Measurements from ENCODE around the gene SIRT4.
"Not testable (repeated sequence)": the region's sequence is repeated elsewhere in the genome, so short reads cannot be mapped to it uniquely, and the experiment has no call there.

SIRT4 gene

DNA sequence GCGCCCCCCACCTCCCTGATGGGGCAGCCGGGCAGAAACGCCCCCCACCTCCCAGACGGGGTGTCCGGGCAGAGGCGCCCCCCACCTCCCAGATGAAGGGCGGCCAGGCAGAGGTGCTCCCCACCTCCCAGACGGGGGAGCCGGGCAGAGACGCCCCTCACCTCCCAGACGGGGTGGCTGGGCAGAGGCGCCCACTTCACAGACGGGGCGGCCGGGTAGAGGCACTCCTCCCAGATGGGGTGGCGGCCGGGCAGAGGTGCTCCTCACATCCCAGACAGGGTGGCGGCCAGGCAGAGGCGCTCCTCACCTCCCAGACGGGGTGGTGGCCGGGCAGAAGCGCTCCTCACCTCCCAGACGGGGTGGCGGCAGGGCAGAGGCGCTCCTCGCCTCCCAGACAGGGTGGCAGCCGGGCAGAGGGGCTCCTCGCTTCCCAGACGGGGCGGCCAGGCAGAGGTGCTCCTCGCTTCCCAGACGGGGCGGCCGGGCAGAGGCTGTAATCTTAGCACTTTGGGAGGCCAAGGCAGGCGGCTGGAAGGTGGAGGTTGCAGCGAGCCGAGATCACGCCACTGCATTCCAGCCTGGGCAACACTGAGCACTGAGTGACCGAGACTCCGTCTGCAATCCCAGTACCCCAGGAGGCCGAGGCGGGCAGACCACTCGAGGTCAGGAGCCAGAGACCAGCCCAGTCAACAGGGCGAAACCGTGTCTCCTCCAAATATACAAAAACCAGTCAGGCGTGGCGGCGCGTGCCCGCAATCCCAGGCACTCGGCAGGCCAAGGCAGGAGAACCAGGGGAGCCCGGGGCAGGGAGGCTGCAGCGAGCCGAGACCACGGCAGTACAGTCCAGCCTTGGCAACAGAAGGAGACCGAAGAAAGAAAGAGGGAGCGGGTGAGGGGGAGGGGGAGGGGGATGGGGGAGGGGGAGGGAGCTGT, 23.7 kb upstream of the SIRT4 start:
- no peak for DNase-seq (ENCODE audit: low read depth)

DNA sequence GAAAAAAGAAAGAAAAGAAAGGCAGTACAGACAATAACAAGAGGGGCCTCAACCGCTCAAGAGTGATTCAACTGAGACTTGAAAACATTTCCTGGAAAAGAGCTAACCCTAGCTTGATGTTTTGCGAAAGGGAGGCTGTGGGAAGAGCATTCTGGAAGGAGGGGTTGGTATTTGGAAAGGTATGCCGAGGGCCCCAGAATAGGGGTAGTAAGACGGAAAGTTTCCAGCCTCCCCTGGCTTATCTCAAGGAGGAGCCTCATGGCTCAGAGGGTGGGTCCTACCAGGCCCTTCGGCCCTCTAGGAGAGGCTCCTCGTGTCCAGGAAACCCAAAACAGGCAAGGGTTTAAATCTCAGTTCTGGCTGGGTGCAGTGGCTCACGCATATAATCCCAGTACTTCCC, 18.8 kb upstream of the SIRT4 start:
- no peak for DNase-seq (ENCODE audit: low read depth)

DNA sequence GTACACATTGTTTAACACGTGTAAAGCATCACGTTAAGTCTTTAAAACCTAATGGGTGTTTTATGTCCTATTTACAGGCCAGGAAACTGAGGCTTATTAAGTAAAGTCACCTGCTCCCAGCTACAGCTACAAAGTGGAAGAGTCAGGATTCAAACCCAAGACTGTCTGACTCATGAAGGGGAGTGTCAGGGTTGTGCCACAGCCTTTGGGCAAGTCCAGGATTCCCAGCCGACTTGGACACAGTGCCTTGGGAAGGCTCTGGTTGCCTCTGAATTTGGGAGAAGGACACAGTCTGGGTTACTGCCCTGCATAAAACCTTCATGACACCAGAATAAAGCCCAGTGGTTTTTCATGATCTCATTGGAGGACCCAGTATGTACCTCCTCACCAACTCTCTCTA, 17.7 kb upstream of the SIRT4 start:
- DNase-seq (ENCODE audit: low read depth): no peak

DNA sequence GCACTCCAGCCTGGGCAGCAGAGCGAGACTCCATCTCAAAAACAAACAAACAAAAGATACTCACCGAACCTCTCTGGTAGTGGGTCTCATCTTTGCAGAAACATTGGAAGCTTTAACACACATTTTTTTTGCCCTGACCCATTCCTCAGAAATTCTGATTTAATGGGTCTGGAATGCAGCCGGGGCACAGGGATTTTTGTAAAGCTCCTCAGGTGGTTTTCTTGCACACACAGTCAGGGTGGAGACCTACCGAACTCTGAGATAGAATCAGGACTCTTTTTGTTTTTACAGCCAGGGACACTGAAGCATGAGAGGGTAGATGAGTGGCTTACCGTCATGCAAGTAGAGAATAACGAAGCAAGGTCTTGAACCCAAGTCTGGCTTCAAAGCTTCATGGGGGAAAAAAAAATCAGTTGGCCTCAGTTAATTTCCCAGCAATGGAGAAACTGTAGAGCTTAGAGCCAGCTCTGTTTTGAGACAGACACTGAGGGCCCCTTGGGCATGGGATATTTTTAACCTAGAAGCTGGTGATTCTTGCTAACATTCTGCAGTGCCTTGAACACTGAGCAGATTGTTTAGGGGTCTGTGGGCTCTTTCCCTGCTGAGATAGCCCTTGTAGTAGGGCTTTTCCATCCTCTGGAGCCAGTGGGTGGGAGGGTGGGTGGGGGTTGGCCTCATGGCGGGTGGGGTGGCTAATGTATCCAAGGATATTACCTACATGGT, 15.2 kb upstream of the SIRT4 start:
- no peak for DNase-seq (ENCODE audit: low read depth)

DNA sequence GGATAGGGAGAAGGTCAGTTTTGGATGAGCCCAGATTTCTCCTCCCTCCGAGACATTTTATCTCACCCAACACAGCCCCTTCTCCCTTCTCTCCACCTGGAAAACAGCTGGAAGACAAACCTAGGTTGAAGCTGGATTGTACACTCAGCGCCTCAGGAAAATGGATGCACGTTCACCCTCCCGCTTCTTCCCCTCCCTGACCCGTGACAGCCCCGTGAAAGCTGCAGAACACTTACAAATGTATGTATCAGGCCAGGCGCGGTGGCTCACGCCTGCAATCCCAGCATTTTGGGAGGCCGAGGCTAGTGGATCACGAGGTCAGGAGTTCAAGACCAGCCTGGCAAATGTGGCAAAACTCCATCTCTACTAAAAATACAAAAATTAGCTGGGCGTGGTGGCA, 14.6 kb upstream of the SIRT4 start:
- DNase-seq (ENCODE audit: low read depth): no peak

DNA sequence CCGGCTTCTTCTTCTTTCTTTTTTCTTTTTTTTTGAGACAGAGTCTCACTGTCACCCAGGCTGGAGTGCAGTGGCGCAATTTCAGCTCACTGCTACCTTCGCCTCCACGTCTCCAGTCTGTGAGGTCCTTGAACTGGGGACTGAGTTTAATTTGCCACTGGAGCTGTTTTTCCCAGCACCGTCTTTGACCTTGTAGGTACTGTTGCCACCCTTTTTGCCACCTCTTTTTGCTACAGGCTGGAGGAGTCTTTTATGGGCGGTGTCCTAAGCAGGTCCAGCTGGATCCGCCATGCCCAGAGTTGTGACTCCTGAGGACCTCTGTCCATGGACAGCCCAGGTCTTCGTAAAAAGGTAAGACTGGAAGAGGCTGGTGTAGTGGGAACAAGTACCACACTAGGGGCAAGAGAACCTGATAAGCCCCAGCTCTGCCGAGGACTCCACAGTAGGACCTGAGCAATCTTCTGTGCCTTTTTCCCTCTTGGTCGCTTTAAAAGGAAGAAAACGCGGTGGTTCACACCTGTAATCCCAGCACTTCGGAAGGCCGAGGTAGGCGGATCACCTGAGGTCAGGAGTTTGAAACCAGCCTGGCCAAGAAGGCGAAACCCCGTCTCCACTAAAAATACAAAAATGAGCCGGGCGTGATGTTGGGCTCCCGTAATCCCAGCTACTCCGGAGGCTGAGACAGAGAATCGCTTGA, 11.4 kb upstream of the SIRT4 start:
- no peak for DNase-seq (ENCODE audit: low read depth)

DNA sequence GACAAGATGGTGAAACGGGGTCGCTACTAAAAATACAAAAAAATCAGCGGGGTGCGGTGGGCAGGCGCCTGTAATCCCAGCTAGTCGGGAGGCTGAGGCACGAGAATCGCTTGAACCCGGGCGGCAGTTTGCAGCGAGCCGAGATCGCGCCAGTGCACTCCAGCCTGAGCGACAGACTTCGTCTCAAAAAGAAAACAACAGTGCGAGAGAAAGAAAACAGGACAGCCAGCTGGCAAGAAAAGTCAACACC, 9.8 kb upstream of the SIRT4 start:
- DNase-seq (ENCODE audit: low read depth): no peak

DNA sequence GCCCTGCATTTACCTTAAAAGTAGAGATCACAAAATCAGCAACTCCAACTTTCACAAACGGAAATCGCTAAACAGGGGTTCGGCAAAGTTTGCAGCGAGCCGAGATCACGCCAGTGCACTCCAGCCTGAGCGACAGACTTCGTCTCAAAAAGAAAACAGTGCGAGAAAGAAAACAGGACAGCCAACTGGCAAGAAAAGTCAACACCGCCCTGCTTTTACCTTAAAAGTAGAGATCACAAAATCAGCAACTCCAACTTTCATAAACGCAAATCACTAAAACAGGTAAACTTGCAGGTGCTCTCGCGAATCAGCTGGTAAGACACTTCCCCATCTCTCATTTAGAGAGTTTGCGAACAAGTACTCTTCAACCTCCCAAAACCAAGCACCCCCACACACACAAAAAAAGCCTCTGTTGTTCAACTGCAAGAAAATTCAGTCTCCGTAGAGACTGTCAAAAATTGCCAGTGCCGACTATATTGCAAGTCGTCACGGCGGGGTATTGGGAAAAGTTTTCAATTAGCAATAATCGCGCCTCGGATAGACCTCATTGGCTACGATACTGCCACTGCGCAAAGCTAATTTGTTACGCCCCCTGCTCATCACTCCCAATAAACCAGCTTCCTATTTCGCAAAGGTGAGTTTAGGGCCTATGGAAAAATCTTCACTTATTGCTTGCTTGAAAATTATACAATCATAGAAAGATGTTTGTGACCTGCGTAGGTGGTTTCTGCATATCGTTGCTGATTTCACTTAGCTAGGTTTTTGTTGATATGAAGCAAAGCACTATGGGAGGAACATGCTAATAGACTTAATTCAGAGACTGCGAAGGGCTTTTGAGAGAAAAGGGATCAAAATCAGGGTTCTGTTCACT, 9.2 kb upstream of the SIRT4 start, which contains the start of gene RNU4-1:
Gene RNU4-1, minus strand, starts transcription at position 577 of the 871 bp plus-strand sequence.
- DNase-seq (ENCODE audit: low read depth): peak; percentile 91

DNA sequence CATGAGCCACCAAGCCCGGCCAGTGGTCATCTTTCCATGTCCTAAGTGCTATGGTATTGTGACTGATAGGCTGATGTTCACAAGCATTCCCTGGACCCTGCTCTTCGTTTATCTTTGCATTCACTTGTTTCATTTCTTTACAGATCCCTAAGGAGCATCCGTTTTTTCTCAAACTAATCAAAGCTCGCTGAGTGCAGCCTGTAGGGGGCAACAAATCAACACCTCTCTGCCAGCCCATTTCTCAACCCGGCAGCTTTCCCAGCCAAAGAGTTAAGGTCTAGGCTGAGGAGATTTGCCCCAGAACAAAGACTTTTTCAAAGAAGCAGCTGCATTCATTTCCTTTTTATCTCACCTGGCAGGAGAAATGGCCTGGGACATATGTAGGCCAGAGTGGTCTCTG, 12.1 kb downstream of the SIRT4 start:
- no peak for DNase-seq (ENCODE audit: low read depth)

DNA sequence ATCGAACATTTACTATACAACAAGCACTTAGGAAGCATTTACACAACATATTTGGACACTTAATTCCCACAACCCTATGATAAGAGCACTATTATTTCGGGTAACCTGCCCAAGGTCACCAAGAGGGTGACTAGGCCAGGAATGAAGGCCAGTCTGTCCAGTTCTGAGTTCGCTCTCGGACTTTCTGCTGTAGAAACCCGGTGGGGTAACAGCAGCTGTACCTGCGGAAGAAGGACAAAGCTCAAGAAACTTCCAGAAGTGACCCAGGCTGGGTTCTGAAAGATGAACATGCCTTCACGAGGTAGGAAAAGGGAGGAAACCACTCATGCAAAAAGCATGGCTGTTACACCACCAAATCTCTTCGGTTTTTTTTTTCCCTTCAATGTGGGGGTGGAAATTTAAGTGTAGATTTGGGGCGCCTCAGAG, 14.7 kb downstream of the SIRT4 start:
- DNase-seq (ENCODE audit: low read depth): peak; percentile 4

DNA sequence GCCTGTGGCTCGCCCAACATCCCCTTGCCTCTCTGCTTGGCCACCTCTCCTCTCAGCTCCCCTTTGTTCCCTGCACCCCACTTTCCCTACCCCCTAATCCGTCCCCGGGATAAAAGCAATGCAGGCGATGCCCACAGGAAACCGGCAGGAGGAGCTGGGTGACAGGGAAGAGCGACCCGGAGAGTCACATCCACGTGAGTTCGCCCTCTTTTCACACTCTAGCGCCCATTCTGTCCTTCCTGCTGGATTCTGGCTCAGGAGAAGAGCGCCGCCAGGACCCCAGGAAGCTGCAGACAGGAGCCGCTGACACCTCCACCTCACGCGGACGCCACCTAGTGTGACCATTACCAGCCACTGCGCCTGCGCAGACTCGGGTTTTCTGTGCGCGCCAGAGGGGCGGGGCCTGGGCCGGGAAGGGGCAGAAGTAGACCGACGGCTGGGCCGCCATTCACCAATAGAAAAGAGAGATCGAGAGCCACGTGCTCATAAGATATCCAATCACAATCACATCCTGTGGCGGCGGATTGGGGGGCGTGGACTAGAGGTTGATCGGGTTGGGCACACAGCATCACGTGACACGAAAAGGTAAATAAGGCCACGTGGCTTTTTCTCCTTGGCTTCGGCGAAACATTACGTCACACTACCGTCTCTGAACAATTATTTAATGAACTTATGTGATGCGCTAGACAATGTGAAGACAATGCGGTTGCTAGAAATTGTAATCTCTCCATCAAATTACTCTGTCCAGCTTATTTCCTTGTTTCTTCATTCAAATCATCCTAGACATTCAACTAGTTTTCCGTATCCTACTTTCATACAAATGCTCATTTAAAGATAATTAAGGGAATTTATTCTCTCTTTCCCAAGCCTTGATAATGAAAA, 15.3 kb downstream of the SIRT4 start:
- peak; percentile 97 for DNase-seq (ENCODE audit: low read depth)

DNA sequence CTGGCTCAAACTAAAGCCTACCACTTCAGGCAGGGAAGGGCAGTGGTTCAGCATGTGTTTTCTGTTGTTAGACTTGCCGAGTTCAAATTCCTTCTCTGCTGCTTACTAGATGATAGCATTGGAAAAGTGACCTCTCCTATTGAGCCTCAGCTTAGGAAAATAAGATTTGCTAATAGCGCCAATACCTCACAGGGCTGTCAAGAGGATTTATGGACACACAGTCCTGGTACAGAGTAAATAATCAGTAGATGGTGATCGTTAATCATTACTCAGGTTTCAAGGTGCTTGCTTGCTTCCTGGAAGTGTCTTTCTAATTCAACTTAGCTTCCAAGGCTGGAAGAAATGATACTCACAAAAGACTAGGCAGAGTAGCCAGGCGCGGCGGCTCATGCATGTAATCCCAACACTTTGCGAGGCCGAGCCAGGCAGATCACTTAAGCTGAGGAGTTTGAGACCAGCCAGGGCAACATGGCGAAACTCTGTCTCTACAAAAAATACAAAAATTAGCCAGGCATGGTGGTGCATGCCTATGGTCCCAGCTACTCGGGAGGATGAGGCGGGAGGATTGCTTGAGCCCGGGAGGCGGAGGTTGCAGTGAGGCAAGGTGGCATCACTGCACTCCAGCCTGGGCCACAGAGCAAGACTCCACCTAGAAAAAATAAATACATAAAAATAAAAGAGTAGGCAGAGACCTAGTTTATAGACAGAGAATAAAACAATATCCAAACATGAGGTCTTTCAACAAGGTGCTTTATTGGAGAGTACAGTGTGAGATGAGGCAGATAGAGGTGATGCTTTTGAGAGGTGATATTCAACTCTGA, 19.5 kb downstream of the SIRT4 start:
- no peak for DNase-seq (ENCODE audit: low read depth)

DNA sequence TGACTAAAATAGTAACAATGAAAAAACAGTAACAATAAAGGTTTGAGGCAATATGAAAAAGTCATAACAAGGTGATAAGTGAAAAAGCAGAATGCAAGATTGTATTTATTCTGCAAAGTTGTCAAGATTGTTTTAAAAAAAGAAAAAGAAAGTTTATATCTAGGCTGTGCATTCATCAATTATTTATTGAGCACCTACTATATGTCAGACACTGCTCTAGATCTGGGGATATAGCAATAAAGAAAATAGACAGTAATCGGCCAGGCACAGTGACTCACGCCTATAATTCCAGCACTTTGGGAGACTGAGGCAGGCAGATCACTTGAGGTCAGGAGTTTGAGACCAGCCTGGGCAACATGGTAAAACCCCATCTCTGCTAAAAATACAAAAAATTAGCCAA, 21.7 kb downstream of the SIRT4 start:
- DNase-seq (ENCODE audit: low read depth): no peak

DNA sequence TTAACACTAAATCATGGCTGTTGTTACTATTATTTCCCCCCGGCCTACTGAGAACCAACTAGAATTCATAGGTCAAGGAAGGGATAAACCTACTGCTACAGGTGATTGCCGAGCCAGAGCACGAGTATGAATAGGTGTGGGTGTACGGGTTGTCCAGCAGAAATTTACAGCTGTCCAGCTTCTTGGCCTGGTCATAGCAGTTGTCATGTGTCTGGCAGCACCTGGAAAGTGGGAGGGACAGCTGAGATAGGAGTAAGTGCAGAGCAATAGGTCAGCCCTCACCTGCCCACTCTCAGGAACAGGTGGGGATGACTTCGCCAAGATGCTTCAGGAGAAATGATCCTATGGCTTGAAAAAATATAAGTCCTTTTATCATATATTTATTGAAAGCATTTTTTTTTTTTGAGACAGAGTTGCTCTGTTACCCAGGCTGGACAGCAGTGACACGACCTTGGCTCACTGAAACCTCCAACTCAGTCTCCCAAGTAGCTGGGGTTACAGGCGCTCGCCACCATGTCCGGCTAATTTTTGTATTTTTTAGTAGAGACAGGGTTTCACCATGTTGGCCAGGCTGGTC, 22.8 kb downstream of the SIRT4 start:
- DNase-seq (ENCODE audit: low read depth): no peak

DNA sequence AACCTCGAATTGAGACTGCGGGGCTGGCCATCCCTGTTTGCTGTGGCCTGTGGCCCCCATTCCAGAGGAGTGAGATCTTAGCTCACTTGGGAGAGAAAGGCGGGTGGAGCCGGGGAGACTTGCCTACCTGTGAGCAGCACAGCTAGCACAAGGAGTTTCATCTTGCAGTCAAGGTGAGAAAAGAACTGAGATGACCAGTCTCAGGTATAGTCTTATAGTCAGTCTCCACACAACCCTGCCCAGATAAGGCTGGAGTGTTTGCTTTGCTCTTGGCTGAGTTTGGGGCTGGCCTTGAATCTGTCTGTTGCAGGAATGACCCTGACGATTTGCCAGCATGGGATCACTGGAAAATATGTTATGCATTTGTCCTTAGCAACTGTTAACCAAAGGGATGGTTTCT, 25.5 kb downstream of the SIRT4 start, which contains the start of gene PLA2G1B:
Gene PLA2G1B, minus strand, starts transcription at position 187 of the 400 bp plus-strand sequence. Its CDS starts 26 bp downstream, at position 161.
- no peak for DNase-seq (ENCODE audit: low read depth)

DNA sequence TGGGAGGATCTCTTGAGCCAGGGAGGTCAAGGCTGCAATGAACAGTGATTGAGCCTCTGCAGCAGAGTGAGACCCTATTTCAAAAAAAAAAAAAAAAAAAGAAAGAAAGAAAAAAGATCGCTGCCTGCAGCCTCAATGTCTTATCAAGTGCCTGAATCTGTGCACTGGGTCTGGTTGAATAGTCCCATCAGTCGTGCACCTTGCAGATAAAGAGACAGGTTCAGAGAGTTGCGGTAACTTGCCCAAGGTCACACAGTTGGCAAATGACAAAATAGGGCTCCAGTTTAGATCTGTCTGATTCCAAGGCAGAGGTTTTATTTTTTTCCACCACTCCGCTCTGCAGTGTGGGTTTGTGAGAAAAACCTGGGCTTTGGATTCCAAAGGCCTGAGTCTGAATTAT, 26.1 kb downstream of the SIRT4 start:
- DNase-seq (ENCODE audit: low read depth): no peak

DNA sequence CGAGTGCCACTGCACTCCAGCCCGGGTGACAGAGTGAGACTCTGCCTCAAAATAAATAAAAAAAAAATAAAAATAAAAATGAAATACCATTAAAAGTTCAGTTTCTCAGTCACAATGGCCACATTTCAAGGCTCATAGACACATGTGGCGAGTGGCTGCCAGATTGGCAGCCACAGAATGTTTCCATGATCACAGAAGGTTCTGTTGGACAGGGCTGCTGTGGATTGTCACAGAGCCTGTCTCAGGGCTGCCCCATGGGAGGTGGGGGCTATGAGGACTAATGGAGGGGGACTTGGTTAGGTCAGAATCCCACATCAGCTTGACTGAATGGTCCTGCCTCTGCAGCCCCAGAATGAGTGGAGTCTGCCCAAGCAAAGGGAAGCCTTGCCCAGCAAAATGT, 29.3 kb downstream of the SIRT4 start:
- no peak for DNase-seq (ENCODE audit: low read depth)

DNA sequence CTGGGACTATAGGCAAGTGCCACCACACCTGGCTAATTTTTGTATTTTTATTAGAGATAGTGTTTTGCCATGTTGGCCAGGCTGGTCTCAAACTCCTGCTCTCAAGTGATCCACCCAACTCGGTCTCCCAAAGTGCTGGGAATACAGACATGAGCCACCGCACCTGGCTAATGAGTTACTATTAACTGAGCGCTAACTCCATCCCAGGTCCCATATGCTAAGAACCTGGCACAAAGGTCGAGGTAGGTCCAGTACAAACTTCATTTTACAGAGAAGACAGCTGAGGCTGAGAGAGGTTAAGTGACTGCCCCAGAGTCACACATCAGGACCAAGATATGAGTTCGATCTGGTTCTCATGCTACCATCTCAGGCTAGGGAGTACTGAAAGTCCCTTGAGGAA, 29.9 kb downstream of the SIRT4 start:
- DNase-seq (ENCODE audit: low read depth): no peak

DNA sequence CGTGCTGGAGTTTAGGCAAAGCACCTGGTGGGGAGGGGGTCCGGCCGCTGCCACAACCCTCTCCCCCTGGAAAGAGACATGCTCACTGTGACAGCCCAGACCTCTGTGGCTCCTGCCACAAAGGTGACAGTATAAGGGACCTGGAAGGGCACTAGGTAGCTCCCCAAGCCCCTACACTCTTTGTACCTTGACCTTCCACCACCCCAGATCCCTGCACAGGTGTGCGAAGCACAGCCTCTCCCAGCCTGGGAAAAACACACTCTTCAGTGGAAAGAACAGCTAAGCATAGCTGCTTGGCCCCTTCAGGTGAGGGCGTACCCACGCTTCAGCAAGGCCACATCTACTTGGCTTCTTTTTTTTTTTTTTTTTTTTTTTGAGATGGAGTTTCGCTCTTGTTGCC, 30.4 kb downstream of the SIRT4 start:
- no peak for DNase-seq (ENCODE audit: low read depth)

DNA sequence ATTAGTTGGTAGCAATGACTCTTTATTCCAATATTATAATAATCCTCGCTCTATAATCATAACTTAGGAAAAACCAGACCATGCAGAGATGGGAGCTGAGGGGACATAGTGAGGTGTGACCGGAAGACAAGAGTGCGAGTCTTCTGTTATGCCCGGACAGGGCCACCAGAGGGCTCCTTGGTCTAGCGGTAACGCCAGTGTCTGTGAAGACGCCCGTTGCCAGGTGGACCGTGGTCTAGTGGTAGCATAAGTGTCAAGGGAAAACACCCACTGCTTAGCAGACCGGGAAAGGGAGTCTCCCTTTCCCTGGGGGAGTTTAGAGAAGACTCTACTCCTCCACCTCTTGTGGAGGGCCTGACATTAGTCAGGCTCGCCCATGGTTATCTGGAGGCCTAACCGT, 33.3 kb downstream of the SIRT4 start:
- not testable (repeated sequence) for DNase-seq (ENCODE audit: low read depth)
